T-cell (primary cell): ENCODE results near the gene SH2D2A. TPM values are rescaled to one million over a fixed set of nuclear protein-coding genes. Genes with fewer than 3 reads are reported as not detected.

ENCODE experiments used
- ATAC-seq, 4 experiments: fragments of 200-7000 bp in 3 of 4; fragments of 150-1000 bp in 1 of 4; cut with Tn5 transposase; replicated peaks in 1 of 4; 1 replicate in 3 of 4; 2 replicates in 1 of 4; pipeline ENCODE4 v1.10.0; 2021; ENCODE audit warnings: moderate library complexity in 3 of 4, mild to moderate bottlenecking in 2 of 4, moderate number of reproducible peaks in 1 of 4
- CTCF ChIA-PET, 2 donors: fragments of 300-600 bp; sonication (Branson Sonifier 250); formaldehyde crosslinking; loops; one replicate each; lab custom pipeline; 2022; ENCODE audit warnings: antibody characterized with exemption in 2 of 2; lab: Charles Lee
- POLR2A ChIA-PET, 2 donors: fragments of 300-600 bp; sonication (Branson Sonifier 250); formaldehyde crosslinking; loops; one replicate each; lab custom pipeline; 2022; ENCODE audit warnings: antibody characterized with exemption in 2 of 2; lab: Charles Lee
- DNase-seq, 35 experiments: peaks; one replicate each; pipeline versions ENCODE4 v3.0.0 to v3.0.0-alpha.2; 2013 to 2023
- H3K27ac ChIP-seq: one replicate; pipeline ENCODE4 v1.5.1; 2013; ENCODE audit warnings: low read length
- H3K27me3 ChIP-seq, 2 experiments: replicated peaks in 1 of 2; 1 replicate in 1 of 2; 2 replicates in 1 of 2; pipeline versions ENCODE4 v1.6.1 to v1.7.0; 2013; ENCODE audit warnings: low read length in 1 of 2, mixed read lengths in 1 of 2; ENCODE audit not compliant: control insufficient read depth in 2 of 2, insufficient read depth in 2 of 2; ENCODE audit errors: extremely low read depth in 1 of 2
- H3K36me3 ChIP-seq, 2 donors: 1 replicate in 1 of 2; 2 replicates in 1 of 2; pipeline versions ENCODE4 v1.6.1 to v1.7.0; 2013; ENCODE audit warnings: low read length in 1 of 2; ENCODE audit not compliant: control insufficient read depth in 2 of 2, insufficient read depth in 1 of 2; ENCODE audit errors: extremely low read depth in 1 of 2
- H3K4me1 ChIP-seq, 2 experiments: 1 replicate in 1 of 2; 2 replicates in 1 of 2; pipeline versions ENCODE4 v1.6.1 to v1.7.0; 2013; ENCODE audit warnings: low read length in 2 of 2, mixed read lengths in 1 of 2; ENCODE audit not compliant: insufficient read depth in 2 of 2, control insufficient read depth in 1 of 2; ENCODE audit errors: extremely low read depth in 1 of 2
- H3K4me3 ChIP-seq, 2 donors: 1 replicate in 1 of 2; 2 replicates in 1 of 2; pipeline versions ENCODE4 v1.5.1 to v1.7.0; 2013; ENCODE audit warnings: mild to moderate bottlenecking in 2 of 2, low read length in 1 of 2, moderate library complexity in 1 of 2; ENCODE audit not compliant: control insufficient read depth in 1 of 2; ENCODE audit errors: extremely low read depth in 1 of 2
- H3K9me3 ChIP-seq: 2 replicates; pipeline ENCODE4 v1.7.0; 2013
- H3K27ac Mint-ChIP-seq, 2 donors: one replicate each; pipeline ENCODE4 v1.8.0; 2020 to 2021; ENCODE audit warnings: mild to moderate bottlenecking in 2 of 2, mixed read lengths in 2 of 2
- H3K27me3 Mint-ChIP-seq, 2 donors: one replicate each; pipeline ENCODE4 v1.8.0; 2021 to 2022; ENCODE audit warnings: mixed read lengths in 2 of 2
- H3K36me3 Mint-ChIP-seq: one replicate; pipeline ENCODE4 v1.8.0; 2021; ENCODE audit warnings: mixed read lengths
- H3K4me1 Mint-ChIP-seq, 3 donors: one replicate each; pipeline ENCODE4 v1.8.0; 2020 to 2022; ENCODE audit warnings: mixed read lengths in 3 of 3, mild to moderate bottlenecking in 1 of 3
- H3K4me3 Mint-ChIP-seq, 3 donors: one replicate each; pipeline ENCODE4 v1.8.0; 2020 to 2022; ENCODE audit warnings: mild to moderate bottlenecking in 3 of 3, mixed read lengths in 3 of 3, moderate library complexity in 3 of 3
- H3K9me3 Mint-ChIP-seq, 3 donors: one replicate each; pipeline ENCODE4 v1.8.0; 2020 to 2022; ENCODE audit warnings: mixed read lengths in 3 of 3
- WGBS: methylation state at CpG from one replicate; pipeline ENCODE4 v1.1.5; 2013; ENCODE audit warnings: missing lambda C conversion rate; ENCODE audit not compliant: insufficient coverage; 5-methylcytosine and 5-hydroxymethylcytosine counted together
- total RNA-seq, 35 experiments: library from RNA in 6 of 35; stranded (reverse) in 6 of 35; fragments of 120-200 nt in 1 of 35; gene quantifications; one replicate each; pipeline versions ENCODE4 v1.2.1 to v1.2.4 and lab custom pipeline; 2013 to 2026

SH2D2A gene
- total RNA-seq, 5 donors from 2014 or later (not counting 1 experiment from before 2014, with no cell fraction given): 42.8 to 110 (median 66.8) TPM

DNA sequence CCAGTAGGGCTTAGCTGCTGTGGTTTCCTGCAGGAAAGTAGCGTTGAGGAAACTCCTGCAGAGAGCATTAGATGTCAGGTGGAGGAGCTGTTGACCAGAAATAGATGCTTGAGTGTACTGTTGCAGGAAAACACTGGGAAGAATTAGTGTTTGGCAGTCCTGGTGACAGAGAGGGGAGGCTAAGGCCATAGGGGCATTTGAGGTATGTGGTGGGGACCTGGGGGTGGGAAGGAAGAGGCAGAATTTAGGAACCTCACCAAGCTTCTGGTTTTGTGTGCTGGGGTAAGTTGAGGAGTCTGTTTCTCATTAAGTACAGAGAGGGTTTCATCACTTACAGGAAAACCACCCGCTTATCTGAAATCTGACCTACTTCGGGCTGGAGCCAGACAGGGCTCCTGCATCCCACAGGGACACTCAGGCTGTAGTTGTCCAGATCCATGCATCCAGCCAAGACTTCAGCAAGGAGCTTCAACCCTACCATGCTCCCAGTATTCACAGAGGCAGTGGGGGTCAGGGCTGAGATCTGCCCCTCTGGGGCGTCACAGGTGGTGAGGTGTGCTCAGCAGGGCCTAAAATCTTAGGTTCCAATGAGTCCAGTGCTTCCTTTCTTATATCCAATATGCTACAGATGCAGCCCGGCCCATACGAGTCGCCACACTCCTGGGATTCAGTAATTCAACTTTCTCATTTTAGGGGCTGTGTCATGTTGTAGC, 15.1 kb downstream of the SH2D2A start:
- Mint-ChIP-seq H3K27me3 (no peaks in the 10 kb centered on the region), H3K27ac (peak overlapping the region; percentile 82 to 86), H3K36me3 (peaks cover 18% of the 10 kb centered on the region), H3K9me3 (no peaks in the 10 kb centered on the region), H3K4me1 (peaks cover 16 to 30% (median 20%) of the 10 kb centered on the region in 3 donors), H3K4me3 (no peak overlapping the region)
- ChIA-PET CTCF (interaction anchor here (0.6 to 6.3 kb wide), 5 partner anchors 13 to 88 kb away, joined by 3 to 57 read pairs (median 5); partner anchors contain the start of genes INSRR (in 1 of the 2) and NTRK1 (in 1 of the 2)), POLR2A (interaction anchor here in 1 of 2 donors (1.2 to 1.3 kb wide), 2 partner anchors 29 to 58 kb away, joined by 3 to 6 read pairs; no protein-coding TSS in a partner anchor)
- Histone ChIP-seq H3K9me3 (no peaks in the 10 kb centered on the region), H3K27me3 (no peaks in the 10 kb centered on the region), H3K4me1 (peaks cover 0 to 10% of the 10 kb centered on the region in 2 experiments), H3K27ac (peak overlapping the region; percentile 30), H3K4me3 (no peak overlapping the region), H3K36me3 (peaks cover 12 to 48% of the 10 kb centered on the region in 2 donors)
- DNase-seq (peak in 1 of 35 experiments; percentile 35), ATAC-seq (peak in 1 of 4 experiments; percentile 25)
- WGBS: 69% methylated on average over 4 of the region's 7 CpGs

DNA sequence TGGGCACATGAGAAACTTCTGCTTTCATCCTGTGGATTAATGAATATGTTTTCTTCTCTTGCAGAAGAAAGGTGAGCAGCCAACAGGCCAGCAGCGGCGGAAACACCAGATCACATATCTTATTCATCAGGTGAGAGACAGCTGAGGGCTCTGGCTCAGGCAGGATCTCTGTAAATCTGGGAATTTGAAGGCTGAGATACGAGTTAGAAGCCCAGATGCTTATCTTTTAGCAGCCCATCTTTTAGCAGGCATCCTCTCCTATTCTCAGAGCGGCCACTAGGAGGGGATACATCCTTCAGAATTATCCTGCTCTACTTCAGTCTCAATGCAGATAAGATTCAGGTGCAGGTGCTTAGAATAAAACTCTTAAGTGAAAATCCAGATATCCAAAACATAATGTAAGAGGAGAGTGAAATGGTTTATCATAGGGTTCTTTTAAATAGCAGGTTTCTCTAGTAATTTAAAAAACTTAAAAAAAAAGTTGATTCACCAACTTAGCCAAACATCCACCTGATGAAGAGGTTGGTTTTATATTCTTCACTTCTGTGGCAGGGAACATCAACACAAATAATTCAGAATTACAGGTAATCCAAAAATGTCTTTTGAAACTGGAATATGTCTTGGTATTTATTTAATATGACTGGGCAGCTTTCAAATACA, 19.3 kb downstream of the SH2D2A start:
- no peaks in the 10 kb centered on the region for H3K9me3 Mint-ChIP-seq
- Histone ChIP-seq H3K4me1 (peaks cover 0 to 10% of the 10 kb centered on the region in 2 experiments), H3K27ac (no peak overlapping the region), H3K27me3 (no peaks in the 10 kb centered on the region), H3K9me3 (no peaks in the 10 kb centered on the region), H3K36me3 (peaks cover 14 to 82% of the 10 kb centered on the region in 2 donors), H3K4me3 (no peak overlapping the region)
- WGBS: no CpG with 5 or more reads among the region's 4 CpGs
- H3K27me3 Mint-ChIP-seq: no peaks in the 10 kb centered on the region
- ATAC-seq (peak; percentile 71 to 85 (median 82)), DNase-seq (peak in 34 of 35 experiments; percentile 15 to 84 (median 58))
- peaks cover 14 to 20% (median 15%) of the 10 kb centered on the region in 3 donors for H3K4me1 Mint-ChIP-seq
- H3K27ac Mint-ChIP-seq: no peak overlapping the region
- peaks cover 48% of the 10 kb centered on the region for H3K36me3 Mint-ChIP-seq
- ChIA-PET POLR2A (no interaction called here), CTCF (interaction anchor here (0.5 to 6.3 kb wide), 7 partner anchors 10 to 63 kb away, joined by 3 to 57 read pairs (median 4); partner anchors contain the start of genes NTRK1 (in 2 of the 2) and INSRR (in 1 of the 2))
- H3K4me3 Mint-ChIP-seq: no peak overlapping the region

DNA sequence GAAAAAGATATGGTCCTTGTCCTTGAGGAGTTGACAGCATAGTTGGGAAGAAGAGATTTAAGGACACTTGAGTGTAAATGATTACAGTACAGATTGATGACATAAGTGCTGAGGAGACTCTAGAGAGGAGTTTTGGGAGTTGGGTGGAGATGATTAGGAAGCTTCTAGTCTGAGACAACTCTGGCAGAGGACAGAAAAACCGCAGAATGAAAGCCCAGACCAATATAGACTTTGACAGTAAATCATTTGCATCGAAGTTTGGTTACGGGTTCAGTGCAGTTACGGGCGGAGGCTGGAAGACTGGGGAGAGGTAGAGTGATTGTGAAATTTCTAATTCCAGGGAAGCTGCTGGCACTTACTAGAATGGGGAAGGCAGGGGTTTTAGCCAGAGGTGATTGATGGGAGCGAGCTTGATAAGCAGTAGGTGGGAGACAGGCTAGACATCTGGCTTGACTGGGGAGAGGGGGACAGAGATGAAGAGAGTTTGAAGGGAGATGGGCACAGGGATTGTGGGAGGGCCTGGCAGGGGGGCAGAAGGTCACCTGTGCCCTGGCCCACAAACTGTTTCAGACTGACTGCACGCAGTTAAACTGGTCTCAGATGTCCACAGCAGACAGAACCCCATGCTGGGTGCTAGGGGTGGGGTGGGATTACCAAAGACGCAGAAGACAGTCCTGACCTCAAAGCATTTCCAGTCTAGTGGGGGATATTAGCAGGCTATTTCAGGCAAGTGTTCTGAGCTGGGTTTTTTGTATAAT, 20.1 kb downstream of the SH2D2A start:
- no peak for DNase-seq
- WGBS: 98% methylated on average over 7 of the region's 8 CpGs
- ATAC-seq: no peak
- H3K9me3 ChIP-seq: no peaks in the 10 kb centered on the region
- peaks cover 0 to 6% of the 10 kb centered on the region in 2 experiments for H3K4me1 ChIP-seq
- CTCF ChIA-PET: interaction anchor here (0.6 to 6.3 kb wide), 12 partner anchors 11 to 177 kb away, joined by 3 to 57 read pairs (median 3); partner anchors contain the start of genes NTRK1 (in 2 of the 2), INSRR (in 1 of the 2), ISG20L2 (in 1 of the 2) and METTL25B (in 1 of the 2)
- Mint-ChIP-seq H3K36me3 (peaks cover 54% of the 10 kb centered on the region), H3K4me3 (no peak overlapping the region), H3K27ac (peak overlapping the region in 1 of 2 donors; percentile 12), H3K9me3 (no peaks in the 10 kb centered on the region), H3K4me1 (peaks cover 10 to 12% (median 10%) of the 10 kb centered on the region in 3 donors), H3K27me3 (no peaks in the 10 kb centered on the region)
- POLR2A ChIA-PET: interaction anchor here in 1 of 2 donors (0.5 kb wide), 1 partner anchor 94 kb away, joined by 3 read pairs; no protein-coding TSS in a partner anchor
- H3K4me3 ChIP-seq: no peak overlapping the region
- H3K27ac ChIP-seq: no peak overlapping the region
- H3K27me3 ChIP-seq: no peaks in the 10 kb centered on the region
- peaks cover 14 to 90% of the 10 kb centered on the region in 2 donors for H3K36me3 ChIP-seq

DNA sequence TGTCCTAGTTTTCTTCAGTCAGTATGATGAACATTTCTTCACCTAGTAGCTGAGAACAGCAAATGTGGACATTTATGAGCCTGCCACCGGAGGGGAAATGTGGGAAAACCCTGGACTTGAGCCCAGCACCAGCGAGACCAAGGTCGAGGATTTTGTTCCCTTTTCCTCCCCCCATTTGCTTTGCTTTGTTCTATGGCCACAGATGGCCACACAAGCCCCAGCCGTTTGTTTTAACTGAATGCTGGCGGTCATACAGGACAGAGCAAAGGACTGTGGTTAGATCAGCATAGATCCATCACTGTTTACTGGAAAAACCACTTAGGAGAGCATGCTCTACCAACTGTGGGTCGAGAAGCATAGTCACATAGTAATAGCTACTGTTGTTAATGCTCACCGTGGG, 20.9 kb downstream of the SH2D2A start:
- Mint-ChIP-seq H3K4me1 (peaks cover 3 to 6% (median 5%) of the 10 kb centered on the region in 3 donors), H3K36me3 (peaks cover 59% of the 10 kb centered on the region), H3K27me3 (no peaks in the 10 kb centered on the region), H3K4me3 (no peak overlapping the region), H3K9me3 (no peaks in the 10 kb centered on the region), H3K27ac (no peak overlapping the region)
- Histone ChIP-seq H3K4me1 (peaks cover 0 to 3% of the 10 kb centered on the region in 2 experiments), H3K27ac (no peak overlapping the region), H3K4me3 (no peak overlapping the region), H3K36me3 (peaks cover 14 to 93% of the 10 kb centered on the region in 2 donors), H3K9me3 (no peaks in the 10 kb centered on the region), H3K27me3 (no peaks in the 10 kb centered on the region)
- no peak for DNase-seq
- CTCF ChIA-PET: interaction anchor here (0.6 to 6.3 kb wide), 7 partner anchors 43 to 174 kb away, joined by 3 to 57 read pairs (median 5); partner anchors contain the start of genes NTRK1 (in 2 of the 2), INSRR (in 1 of the 2), ISG20L2 (in 1 of the 2) and METTL25B (in 1 of the 2)
- no peak for ATAC-seq
- POLR2A ChIA-PET: no interaction called here
- 98% methylated on average over 4 of the region's 7 CpGs for WGBS

DNA sequence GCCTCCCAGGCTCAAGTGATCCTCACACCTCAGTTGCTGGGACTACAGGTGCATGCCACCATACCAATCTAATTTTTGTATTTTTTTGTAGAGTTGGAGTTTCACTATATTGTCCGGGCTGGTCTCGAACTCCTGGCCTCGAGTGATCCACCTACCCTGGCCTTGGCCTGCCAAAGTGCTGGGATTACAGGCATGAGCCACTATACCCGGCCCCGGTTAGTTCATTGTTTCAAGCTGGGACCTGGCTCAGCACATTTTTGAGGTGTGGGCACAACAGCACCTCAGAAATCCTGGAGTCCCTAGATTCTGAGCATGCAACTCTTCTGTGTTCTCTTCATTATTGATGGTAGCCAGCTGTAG, 21.3 kb downstream of the SH2D2A start:
- Mint-ChIP-seq H3K4me1 (peaks cover 0 to 6% (median 2%) of the 10 kb centered on the region in 3 donors), H3K9me3 (no peaks in the 10 kb centered on the region), H3K4me3 (no peak overlapping the region), H3K27ac (no peak overlapping the region), H3K36me3 (peaks cover 56% of the 10 kb centered on the region), H3K27me3 (no peaks in the 10 kb centered on the region)
- Histone ChIP-seq H3K36me3 (peaks cover 14 to 91% of the 10 kb centered on the region in 2 donors), H3K4me1 (peaks cover 0 to 2% of the 10 kb centered on the region in 2 experiments), H3K4me3 (no peak overlapping the region), H3K27me3 (no peaks in the 10 kb centered on the region), H3K9me3 (no peaks in the 10 kb centered on the region), H3K27ac (no peak overlapping the region)
- ChIA-PET CTCF (interaction anchor here (0.6 to 6.3 kb wide), 7 partner anchors 31 to 174 kb away, joined by 5 to 57 read pairs (median 5); partner anchors contain the start of genes NTRK1 (in 2 of the 2) and INSRR (in 1 of the 2)), POLR2A (interaction anchor here in 1 of 2 donors (0.6 kb wide), 1 partner anchor 91 kb away, joined by 3 read pairs; no protein-coding TSS in a partner anchor)
- 98% methylated on average over 5 of the region's 5 CpGs for WGBS
- no peak for ATAC-seq
- no peak for DNase-seq
